ENCODE results near the gene LMNTD2. TPM values are rescaled to one million over a fixed set of nuclear protein-coding genes. Genes with fewer than 3 reads are reported as not detected.

Gene LMNTD2
- total RNA-seq, 4 donors from 2014 or later = 1.3 to 5.9 (median 3.2) TPM

- Histone ChIP-seq H3K27ac (peak overlapping the region in 2 of 4 donors; percentile 78 to 83), H3K27me3 (no peaks in the 10 kb centered on the region), H3K4me1 (peaks cover 0 to 46% (median 31%) of the 10 kb centered on the region in 4 donors), H3K9me3 (no peaks in the 10 kb centered on the region), H3K4me3 (peak overlapping the region in 3 of 4 donors; percentile 51 to 93 (median 74)), H3K36me3 (peaks cover 0 to 34% (median 0%) of the 10 kb centered on the region in 3 donors)
- DNase-seq (ENCODE audit: low spot score in 2 of 2) = no peak
- no CpG with 5 or more reads among the region's 56 CpGs for WGBS, 2 donors
- no peak for TF ChIP-seq EP300 (IDR thresholded peaks at IDR 0.05)
- TF ChIP-seq CTCF (IDR thresholded peaks at IDR 0.05) = no peak
- TF ChIP-seq POLR2A (IDR thresholded peaks at IDR 0.05) = no peak
Measured at GRCh38 chr11:535210-535518, 25.4 kb downstream of the LMNTD2 start.

GRCh38 chr11:534396-535209 is 25.9 kb downstream of the LMNTD2 start:
- Histone ChIP-seq H3K4me3 (peak overlapping the region; percentile 51 to 93 (median 73)), H3K27ac (peak overlapping the region in 3 of 4 donors; percentile 50 to 83 (median 78)), H3K4me1 (peaks cover 0 to 46% (median 31%) of the 10 kb centered on the region in 4 donors), H3K9me3 (no peaks in the 10 kb centered on the region), H3K27me3 (no peaks in the 10 kb centered on the region), H3K36me3 (peaks cover 0 to 39% (median 0%) of the 10 kb centered on the region in 3 donors)
- DNase-seq (ENCODE audit: low spot score in 2 of 2) = no peak
- no peak for TF ChIP-seq CTCF (IDR thresholded peaks at IDR 0.05)
- TF ChIP-seq EP300 (IDR thresholded peaks at IDR 0.05) = no peak
- no peak for TF ChIP-seq POLR2A (IDR thresholded peaks at IDR 0.05)
- WGBS, 2 donors = 4 to 6% methylated on average over 26 to 35 of the region's 66 CpGs

GRCh38 chr11:533586-534395 is 26.7 kb downstream of the LMNTD2 start:
- no peak for TF ChIP-seq POLR2A (IDR thresholded peaks at IDR 0.05)
- TF ChIP-seq CTCF (IDR thresholded peaks at IDR 0.05) = no peak
- TF ChIP-seq EP300 (IDR thresholded peaks at IDR 0.05) = no peak
- Histone ChIP-seq H3K4me1 (peaks cover 0 to 46% (median 31%) of the 10 kb centered on the region in 4 donors), H3K4me3 (peak overlapping the region in 3 of 4 donors; percentile 72 to 93 (median 74)), H3K9me3 (no peaks in the 10 kb centered on the region), H3K27ac (peak overlapping the region in 1 of 4 donors; percentile 83), H3K27me3 (no peaks in the 10 kb centered on the region), H3K36me3 (peaks cover 0 to 42% (median 0%) of the 10 kb centered on the region in 3 donors)
- WGBS, 2 donors = 91 to 94% methylated on average over 19 to 37 of the region's 37 CpGs
- no peak for DNase-seq (ENCODE audit: low spot score in 2 of 2)

- no peak overlapping the region for H3K4me3 ChIP-seq
- peaks cover 0 to 42% (median 0%) of the 10 kb centered on the region in 3 donors for H3K36me3 ChIP-seq
- H3K4me1 ChIP-seq = peaks cover 0 to 46% (median 31%) of the 10 kb centered on the region in 4 donors
- no peak for DNase-seq (ENCODE audit: low spot score in 2 of 2)
- 86 to 91% methylated on average over 9 to 33 of the region's 33 CpGs for WGBS, 2 donors
- no peak for TF ChIP-seq EP300 (IDR thresholded peaks at IDR 0.05)
- no peak for TF ChIP-seq CTCF (IDR thresholded peaks at IDR 0.05)
- no peak for TF ChIP-seq POLR2A (IDR thresholded peaks at IDR 0.05)
- H3K9me3 ChIP-seq = no peaks in the 10 kb centered on the region
- H3K27me3 ChIP-seq = no peaks in the 10 kb centered on the region
- no peak overlapping the region for H3K27ac ChIP-seq
Measured at GRCh38 chr11:532986-533585, 27.5 kb downstream of the LMNTD2 start.

Measured in tibial nerve (tissue), 4 donors.